Thoracic aorta (tissue), 2 donors: ENCODE data around the gene SLC44A3. TPM values are rescaled to one million over a fixed set of nuclear protein-coding genes. Genes with fewer than 3 reads are reported as not detected.

ENCODE experiments used
- ATAC-seq: fragments of 150-250 bp; one replicate; pipeline ENCODE4 v1.8.0; 2017; ENCODE audit warnings: low read depth; ENCODE audit not compliant: insufficient number of reproducible peaks, low FRiP score
- DNase-seq: peaks from one replicate; pipeline ENCODE4 v3.0.0-alpha.2; 2020; ENCODE audit warnings: low spot score
- H3K27ac ChIP-seq, 2 donors: fragments of 200-600 bp; sonication (generic); 1 replicate in 1 of 2; 2 replicates in 1 of 2; pipeline ENCODE4 v1.5.1; 2016; ENCODE audit warnings: mild to moderate bottlenecking in 2 of 2, moderate library complexity in 2 of 2
- H3K27me3 ChIP-seq: fragments of 200-600 bp; sonication (generic); replicated peaks from 2 replicates; pipeline ENCODE4 v1.6.0; 2016; ENCODE audit warnings: mild to moderate bottlenecking; ENCODE audit not compliant: insufficient read depth
- H3K36me3 ChIP-seq: fragments of 200-600 bp; sonication (generic); one replicate; pipeline ENCODE4 v1.5.1; 2016
- H3K4me1 ChIP-seq, 2 donors: fragments of 200-600 bp; sonication (generic); 1 replicate in 1 of 2; 2 replicates in 1 of 2; pipeline versions ENCODE4 v1.5.1 to v1.6.0; 2016; ENCODE audit warnings: low read depth in 2 of 2, mild to moderate bottlenecking in 1 of 2; ENCODE audit not compliant: control insufficient read depth in 1 of 2
- H3K4me3 ChIP-seq: fragments of 200-600 bp; sonication (generic); 2 replicates; pipeline ENCODE4 v1.5.1; 2016; ENCODE audit warnings: mild to moderate bottlenecking
- H3K9me3 ChIP-seq: fragments of 200-600 bp; sonication (generic); 2 replicates; pipeline ENCODE4 v1.5.1; 2016
- CTCF ChIP-seq: fragments of 200-600 bp; sonication (generic); IDR thresholded peaks from one replicate; pipeline ENCODE4 v1.5.1; 2019; ENCODE audit warnings: antibody characterized with exemption
- total RNA-seq, 2 donors: library from RNA; depleted of rRNA; stranded (reverse); fragments of >200 nt; gene quantifications; one replicate each; pipeline versions ENCODE4 v1.1.0 to v1.2.3, GENCODE V29; 2016

The SLC44A3 gene
- total RNA-seq, 2 donors from 2014 or later = 2.5 to 3.7 TPM

- Histone ChIP-seq H3K4me3 (no peak overlapping the region), H3K36me3 (no peaks in the 10 kb centered on the region), H3K4me1 (peaks cover 27 to 68% of the 10 kb centered on the region in 2 donors), H3K9me3 (no peaks in the 10 kb centered on the region), H3K27ac (peak overlapping the region; percentile 87 to 92), H3K27me3 (no peaks in the 10 kb centered on the region)
- DNase-seq (no peak), ATAC-seq (no peak)
- no peak for TF ChIP-seq CTCF
Measured at GRCh38 chr1:94865360-94865759, 45.2 kb downstream of the SLC44A3 start.

- Histone ChIP-seq H3K4me1 (peaks cover 27 to 62% of the 10 kb centered on the region in 2 donors), H3K9me3 (no peaks in the 10 kb centered on the region), H3K27me3 (no peaks in the 10 kb centered on the region), H3K4me3 (no peak overlapping the region), H3K27ac (peak overlapping the region; percentile 59 to 92), H3K36me3 (no peaks in the 10 kb centered on the region)
- ATAC-seq (no peak), DNase-seq (no peak)
- TF ChIP-seq CTCF = no peak
Measured at GRCh38 chr1:94866164-94866807, 46.1 kb downstream of the SLC44A3 start.

GRCh38 chr1:94871031-94871430 lies 50.9 kb downstream of the SLC44A3 start:
- no peaks in the 10 kb centered on the region for H3K27me3 ChIP-seq
- no peak overlapping the region for H3K4me3 ChIP-seq
- ATAC-seq (no peak), DNase-seq (no peak)
- TF ChIP-seq CTCF = no peak
- peaks cover under 1 to 18% of the 10 kb centered on the region in 2 donors for H3K4me1 ChIP-seq
- no peaks in the 10 kb centered on the region for H3K36me3 ChIP-seq
- no peak overlapping the region for H3K27ac ChIP-seq
- no peaks in the 10 kb centered on the region for H3K9me3 ChIP-seq

- Histone ChIP-seq H3K27ac (no peak overlapping the region), H3K9me3 (no peaks in the 10 kb centered on the region), H3K4me3 (no peak overlapping the region), H3K36me3 (no peaks in the 10 kb centered on the region), H3K4me1 (no peaks in the 10 kb centered on the region), H3K27me3 (no peaks in the 10 kb centered on the region)
- DNase-seq = no peak
- no peak for TF ChIP-seq CTCF
- no peak for ATAC-seq
Measured at GRCh38 chr1:94872771-94873495, 52.8 kb downstream of the SLC44A3 start.

- DNase-seq (no peak), ATAC-seq (no peak)
Measured at GRCh38 chr1:94873520-94874351, 53.6 kb downstream of the SLC44A3 start.

More at GRCh38 chr1:94873520-94874351, 53.6 kb downstream of the SLC44A3 start:
- Histone ChIP-seq H3K27ac (no peak overlapping the region), H3K4me3 (no peak overlapping the region), H3K4me1 (no peaks in the 10 kb centered on the region), H3K36me3 (no peaks in the 10 kb centered on the region), H3K9me3 (no peaks in the 10 kb centered on the region), H3K27me3 (no peaks in the 10 kb centered on the region)
- TF ChIP-seq CTCF = no peak
